AG10803 (cell line): Measurements from ENCODE around the gene CPA5.
A peak's percentile ranks its signal among the peaks of the same experiment; 100 is the strongest.

Experiments used
- DNase-seq: peaks from one replicate; pipeline ENCODE4 v3.0.0; 2010; ENCODE audit warnings: low read depth
- H3K4me3 ChIP-seq: 2 replicates; pipeline ENCODE4 v1.5.1; 2011; ENCODE audit warnings: mild to moderate bottlenecking, low read length, control low read depth
- CTCF ChIP-seq: conservative IDR thresholded peaks from 2 replicates; pipeline ENCODE4 v1.5.1; 2011; ENCODE audit warnings: mild to moderate bottlenecking, low read length, control low read depth, inconsistent platforms

Gene CPA5

GRCh38 chr7:130352194-130353074, 7.8 kb downstream of the CPA5 start:
- peak overlapping the region; percentile 20 for H3K4me3 ChIP-seq
- no peak for TF ChIP-seq CTCF
- peak; percentile 72 for DNase-seq

GRCh38 chr7:130353196-130353595, 8.6 kb downstream of the CPA5 start:
- 0 out of 2 replicates have a peak, but pooled peaks have one; percentile 2 for TF ChIP-seq CTCF
- H3K4me3 ChIP-seq: no peak overlapping the region
- no peak for DNase-seq

- DNase-seq: peak; percentile 99
- H3K4me3 ChIP-seq: peak overlapping the region; percentile 0; the same call in 1 of the 2 replicates
- no peak for TF ChIP-seq CTCF
Observed at GRCh38 chr7:130356121-130356875, 11.7 kb downstream of the CPA5 start.

- TF ChIP-seq CTCF: no peak
- no peak overlapping the region for H3K4me3 ChIP-seq
- peak; percentile 85 for DNase-seq
Observed at GRCh38 chr7:130356876-130357611, 12.4 kb downstream of the CPA5 start.

GRCh38 chr7:130358471-130358870, 13.9 kb downstream of the CPA5 start:
- TF ChIP-seq CTCF: no peak
- DNase-seq: no peak
- no peak overlapping the region for H3K4me3 ChIP-seq

- DNase-seq: no peak
- H3K4me3 ChIP-seq: no peak overlapping the region
- TF ChIP-seq CTCF: no peak
Observed at GRCh38 chr7:130359276-130359857, 14.8 kb downstream of the CPA5 start.
